Astrocyte (in vitro differentiated cells and primary cell): Measurements from ENCODE around the gene RTP3. TPM values are rescaled to one million over a fixed set of nuclear protein-coding genes. Genes with fewer than 3 reads are reported as not detected.

Source experiments
- DNase-seq: peaks from one replicate; pipeline ENCODE4 v3.0.0-alpha.2; 2010; ENCODE audit warnings: low read depth
- FAIRE-seq: peaks from 2 replicates; lab custom pipeline; 2011; peaks lifted over from hg19 to GRCh38; lab: Jason Lieb, UNC
- H2AFZ ChIP-seq: 2 replicates; pipeline ENCODE4 v1.6.0; 2012; ENCODE audit warnings: low read depth, low read length, inconsistent platforms
- H3K27ac ChIP-seq: 2 replicates; pipeline ENCODE4 v1.5.1; 2011; ENCODE audit warnings: low read depth, low read length, inconsistent platforms
- H3K27me3 ChIP-seq: 2 replicates; pipeline ENCODE4 v1.6.0; 2011; ENCODE audit warnings: low read length, inconsistent platforms; ENCODE audit not compliant: insufficient read depth
- H3K36me3 ChIP-seq: 2 replicates; pipeline ENCODE4 v1.5.1; 2011; ENCODE audit warnings: low read length, inconsistent platforms; ENCODE audit not compliant: insufficient read depth
- H3K4me1 ChIP-seq: 2 replicates; pipeline ENCODE4 v1.5.1; 2011; ENCODE audit warnings: low read length, inconsistent platforms; ENCODE audit not compliant: insufficient read depth
- H3K4me2 ChIP-seq: 2 replicates; pipeline ENCODE4 v1.6.0; 2012; ENCODE audit warnings: low read length, inconsistent platforms
- H3K4me3 ChIP-seq: 2 replicates; pipeline ENCODE4 v1.5.1; 2011; ENCODE audit warnings: low read depth, mild to moderate bottlenecking, low read length, inconsistent platforms; ENCODE audit not compliant: insufficient read depth
- H3K79me2 ChIP-seq: 2 replicates; pipeline ENCODE4 v1.6.0; 2012; ENCODE audit warnings: mild to moderate bottlenecking, low read length, inconsistent platforms; ENCODE audit not compliant: insufficient read depth
- H3K9ac ChIP-seq: 2 replicates; pipeline ENCODE4 v1.6.0; 2012; ENCODE audit warnings: mild to moderate bottlenecking, low read length, inconsistent platforms
- H3K9me3 ChIP-seq: 2 replicates; pipeline ENCODE4 v1.5.1; 2012; ENCODE audit warnings: low read depth, mild to moderate bottlenecking, low read length, inconsistent platforms; ENCODE audit not compliant: insufficient read depth
- H4K20me1 ChIP-seq: 2 replicates; pipeline ENCODE4 v1.6.0; 2012; ENCODE audit warnings: low read length, inconsistent platforms; ENCODE audit not compliant: insufficient read depth
- H3K27ac Mint-ChIP-seq: one replicate; pipeline ENCODE4 v1.8.0; 2021; ENCODE audit warnings: mild to moderate bottlenecking, mixed read lengths; ENCODE audit not compliant: unreplicated experiment
- H3K27me3 Mint-ChIP-seq: one replicate; pipeline ENCODE4 v1.8.0; 2021; ENCODE audit warnings: low read depth, mixed read lengths; ENCODE audit not compliant: unreplicated experiment
- H3K36me3 Mint-ChIP-seq: one replicate; pipeline ENCODE4 v1.8.0; 2021; ENCODE audit warnings: low read depth, mixed read lengths; ENCODE audit not compliant: unreplicated experiment
- H3K4me1 Mint-ChIP-seq: one replicate; pipeline ENCODE4 v1.8.0; 2021; ENCODE audit warnings: low read depth, mixed read lengths; ENCODE audit not compliant: unreplicated experiment
- H3K4me3 Mint-ChIP-seq: one replicate; pipeline ENCODE4 v1.8.0; 2021; ENCODE audit warnings: mild to moderate bottlenecking, moderate library complexity, mixed read lengths; ENCODE audit not compliant: unreplicated experiment
- H3K9me3 Mint-ChIP-seq: one replicate; pipeline ENCODE4 v1.8.0; 2021; ENCODE audit warnings: mild to moderate bottlenecking, mixed read lengths; ENCODE audit not compliant: unreplicated experiment
- EZH2 ChIP-seq: IDR thresholded peaks from 2 replicates; pipeline ENCODE4 v1.6.1; 2012; ENCODE audit warnings: mild to moderate bottlenecking, low read length, inconsistent platforms; ENCODE audit not compliant: insufficient read depth
- total RNA-seq: library from RNA; stranded (reverse); gene quantifications from 2 replicates; pipeline ENCODE4 v1.2.1, GENCODE V29; 2021
- TF ChIP-seq, protein P1 (sequence below): IDR thresholded peaks from 2 replicates; pipeline ENCODE4 v1.5.1; 2011; ENCODE audit warnings: low read depth, mild to moderate bottlenecking, inconsistent platforms, low read length, moderate library complexity; ENCODE audit not compliant: insufficient read depth

The RTP3 gene
- total RNA-seq, 1 donor from 2014 or later = not detected

DNA sequence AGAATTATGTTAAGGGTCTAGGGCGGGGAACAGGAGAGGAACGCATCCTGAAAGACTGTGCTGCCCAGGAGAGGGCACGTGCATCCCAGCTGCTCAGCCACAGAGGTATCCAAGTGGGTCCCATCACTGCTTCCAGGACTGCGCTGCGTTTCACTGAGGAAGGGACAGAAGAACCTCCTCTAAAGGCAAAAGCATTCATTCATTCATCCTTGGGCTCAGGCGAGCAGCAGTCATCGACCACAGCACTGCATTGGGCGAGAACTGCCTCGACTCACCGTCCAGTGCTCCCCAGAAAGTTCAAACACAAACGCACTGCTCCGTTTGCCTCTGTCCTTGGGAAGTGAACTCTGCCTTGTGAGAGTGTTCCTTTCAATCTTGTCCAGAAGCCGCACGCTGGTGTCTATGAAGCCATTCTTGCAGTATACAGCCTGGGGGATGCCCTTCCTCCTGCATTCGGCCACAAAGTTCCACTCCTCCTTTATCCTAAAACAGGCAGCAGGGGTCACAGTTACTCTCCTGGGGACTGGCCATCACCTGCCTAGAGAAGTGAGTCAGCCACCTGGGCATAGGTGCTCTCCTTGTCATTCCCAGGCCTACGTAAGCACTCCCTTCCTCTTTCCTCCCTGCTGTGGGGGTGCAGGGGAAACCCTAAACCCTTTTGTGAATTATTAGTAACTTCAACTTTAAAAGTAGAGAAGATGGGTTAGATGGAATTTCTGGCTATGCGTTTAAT lies 47.2 kb downstream of the RTP3 start:
- Histone ChIP-seq H3K36me3 (no peaks in the 10 kb centered on the region), H3K79me2 (no peaks in the 10 kb centered on the region), H4K20me1 (no peaks in the 10 kb centered on the region), H3K4me3 (no peak overlapping the region), H3K4me2 (no peak overlapping the region), H3K4me1 (peaks cover 10% of the 10 kb centered on the region), H3K9ac (no peak overlapping the region), H2AFZ (no peak overlapping the region), H3K9me3 (no peaks in the 10 kb centered on the region), H3K27me3 (no peaks in the 10 kb centered on the region), H3K27ac (no peak overlapping the region)
- H3K27me3 Mint-ChIP-seq = no peaks in the 10 kb centered on the region
- no peaks in the 10 kb centered on the region for H3K36me3 Mint-ChIP-seq
- no peak overlapping the region for H3K27ac Mint-ChIP-seq
- FAIRE-seq (no peak), DNase-seq (no peak)
- H3K4me1 Mint-ChIP-seq = peaks cover 12% of the 10 kb centered on the region
- no peak overlapping the region for H3K4me3 Mint-ChIP-seq
- peaks cover 2% of the 10 kb centered on the region for H3K9me3 Mint-ChIP-seq
- no peak for TF ChIP-seq EZH2
- TF ChIP-seq, protein P1, sequence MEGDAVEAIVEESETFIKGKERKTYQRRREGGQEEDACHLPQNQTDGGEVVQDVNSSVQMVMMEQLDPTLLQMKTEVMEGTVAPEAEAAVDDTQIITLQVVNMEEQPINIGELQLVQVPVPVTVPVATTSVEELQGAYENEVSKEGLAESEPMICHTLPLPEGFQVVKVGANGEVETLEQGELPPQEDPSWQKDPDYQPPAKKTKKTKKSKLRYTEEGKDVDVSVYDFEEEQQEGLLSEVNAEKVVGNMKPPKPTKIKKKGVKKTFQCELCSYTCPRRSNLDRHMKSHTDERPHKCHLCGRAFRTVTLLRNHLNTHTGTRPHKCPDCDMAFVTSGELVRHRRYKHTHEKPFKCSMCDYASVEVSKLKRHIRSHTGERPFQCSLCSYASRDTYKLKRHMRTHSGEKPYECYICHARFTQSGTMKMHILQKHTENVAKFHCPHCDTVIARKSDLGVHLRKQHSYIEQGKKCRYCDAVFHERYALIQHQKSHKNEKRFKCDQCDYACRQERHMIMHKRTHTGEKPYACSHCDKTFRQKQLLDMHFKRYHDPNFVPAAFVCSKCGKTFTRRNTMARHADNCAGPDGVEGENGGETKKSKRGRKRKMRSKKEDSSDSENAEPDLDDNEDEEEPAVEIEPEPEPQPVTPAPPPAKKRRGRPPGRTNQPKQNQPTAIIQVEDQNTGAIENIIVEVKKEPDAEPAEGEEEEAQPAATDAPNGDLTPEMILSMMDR = no peak

GRCh38 chr3:46545818-46546630 lies 48.2 kb downstream of the RTP3 start:
- Histone ChIP-seq H3K9ac (no peak overlapping the region), H2AFZ (no peak overlapping the region), H3K4me1 (peaks cover 10% of the 10 kb centered on the region), H3K4me2 (no peak overlapping the region), H3K27me3 (no peaks in the 10 kb centered on the region), H3K4me3 (no peak overlapping the region), H3K36me3 (no peaks in the 10 kb centered on the region), H3K9me3 (no peaks in the 10 kb centered on the region), H3K27ac (no peak overlapping the region), H4K20me1 (no peaks in the 10 kb centered on the region), H3K79me2 (no peaks in the 10 kb centered on the region)
- no peak for DNase-seq
- Mint-ChIP-seq H3K27ac (no peak overlapping the region), H3K4me1 (peaks cover 12% of the 10 kb centered on the region), H3K36me3 (no peaks in the 10 kb centered on the region), H3K4me3 (no peak overlapping the region), H3K9me3 (peaks cover 2% of the 10 kb centered on the region), H3K27me3 (no peaks in the 10 kb centered on the region)
- TF ChIP-seq EZH2 = no peak
- TF ChIP-seq, protein P1 = no peak
- FAIRE-seq = no peak
